GM23338 (cell line): Measurements from ENCODE around the gene STAT5B. TPM values are rescaled to one million over a fixed set of nuclear protein-coding genes. Genes with fewer than 3 reads are reported as not detected.

ENCODE experiments used
- ATAC-seq: fragments of 200-7000 bp; cut with Tn5 transposase; 3 replicates; pipeline ENCODE4 v1.9.1; 2020
- DNase-seq: peaks from one replicate; pipeline ENCODE4 v3.0.0-alpha.2; 2015; ENCODE audit warnings: low spot score
- H2AFZ ChIP-seq: fragments of 200-600 bp; sonication (generic); 2 replicates; pipeline ENCODE4 v1.8.0; 2016; ENCODE audit warnings: antibody characterized with exemption, mild to moderate bottlenecking, moderate library complexity
- H3F3A ChIP-seq: fragments of 200-600 bp; sonication (generic); replicated peaks from 2 replicates; pipeline ENCODE4 v1.8.0; 2017; ENCODE audit warnings: antibody characterized with exemption, mixed run types, low read depth
- H3K27ac ChIP-seq: fragments of 200-600 bp; sonication (generic); 2 replicates; pipeline ENCODE4 v1.6.1; 2016; ENCODE audit warnings: low read depth
- H3K27me3 ChIP-seq: fragments of 200-600 bp; sonication (generic); 2 replicates; pipeline ENCODE4 v1.8.0; 2016; ENCODE audit warnings: mild to moderate bottlenecking, mixed run types, moderate library complexity; ENCODE audit not compliant: insufficient read depth
- H3K36me3 ChIP-seq: fragments of 200-600 bp; sonication (generic); 2 replicates; pipeline ENCODE4 v1.8.0; 2016; ENCODE audit warnings: mild to moderate bottlenecking; ENCODE audit not compliant: insufficient read depth
- H3K4me1 ChIP-seq: fragments of 200-600 bp; sonication (generic); 2 replicates; pipeline ENCODE4 v1.8.0; 2016; ENCODE audit warnings: mild to moderate bottlenecking, moderate library complexity; ENCODE audit not compliant: insufficient read depth
- H3K4me2 ChIP-seq: fragments of 200-600 bp; sonication (generic); 2 replicates; pipeline ENCODE4 v1.7.1; 2017; ENCODE audit warnings: mixed run types
- H3K4me3 ChIP-seq: fragments of 200-600 bp; sonication (generic); 2 replicates; pipeline ENCODE4 v1.6.1; 2016; ENCODE audit warnings: mixed run types
- H3K79me2 ChIP-seq: fragments of 200-600 bp; sonication (generic); replicated peaks from 2 replicates; pipeline ENCODE4 v1.8.0; 2017; ENCODE audit warnings: mild to moderate bottlenecking; ENCODE audit not compliant: insufficient read depth
- H3K9me2 ChIP-seq: fragments of 200-600 bp; sonication (generic); 2 replicates; pipeline ENCODE4 v1.8.0; 2017; ENCODE audit not compliant: insufficient read depth
- H4K20me1 ChIP-seq: fragments of 200-600 bp; sonication (generic); replicated peaks from 2 replicates; pipeline ENCODE4 v1.8.0; 2017; ENCODE audit warnings: mild to moderate bottlenecking; ENCODE audit not compliant: insufficient read depth
- H3K27ac Mint-ChIP-seq: 2 replicates; pipeline ENCODE4 v1.8.0; 2020; ENCODE audit warnings: inconsistent platforms, mild to moderate bottlenecking, moderate library complexity, mixed read lengths
- H3K27me3 Mint-ChIP-seq: 3 replicates; pipeline ENCODE4 v1.8.0; 2022; ENCODE audit warnings: low read depth, mild to moderate bottlenecking, moderate library complexity, mixed read lengths, inconsistent platforms; ENCODE audit not compliant: insufficient read depth, poor library complexity
- H3K36me3 Mint-ChIP-seq: 3 replicates; pipeline ENCODE4 v1.8.0; 2021; ENCODE audit warnings: low read depth, mild to moderate bottlenecking, inconsistent platforms, moderate library complexity, mixed read lengths
- H3K4me1 Mint-ChIP-seq: 3 replicates; pipeline ENCODE4 v1.8.0; 2020; ENCODE audit warnings: mild to moderate bottlenecking, inconsistent platforms, mixed read lengths
- H3K4me3 Mint-ChIP-seq: 3 replicates; pipeline ENCODE4 v1.8.0; 2021; ENCODE audit warnings: moderate library complexity, mild to moderate bottlenecking, inconsistent platforms, mixed read lengths
- H3K9me3 Mint-ChIP-seq: 3 replicates; pipeline ENCODE4 v1.8.0; 2020; ENCODE audit warnings: moderate library complexity, mild to moderate bottlenecking, inconsistent platforms, mixed read lengths
- CREB1 ChIP-seq: fragments of 250-450 bp; sonication (Bioruptor Pico); IDR thresholded peaks from 2 replicates; pipeline ENCODE4 v1.5.0; 2020; ENCODE audit warnings: low read depth, mild to moderate bottlenecking, moderate library complexity
- CTCF ChIP-seq, 2 experiments: fragments of 200-600 bp in 1 of 2; sonication (generic) in 1 of 2; conservative IDR thresholded peaks; 2 replicates each; pipeline versions ENCODE4 v1.5.1 to v1.6.1; 2016 to 2017; ENCODE audit warnings: antibody characterized with exemption in 2 of 2, low read depth in 2 of 2, mild to moderate bottlenecking in 2 of 2, moderate library complexity in 1 of 2
- ETS1 ChIP-seq: IDR thresholded peaks from 2 replicates; pipeline ENCODE4 v1.6.1; 2016; ENCODE audit warnings: antibody characterized with exemption
- EZH2 ChIP-seq: fragments of 200-600 bp; sonication (generic); IDR thresholded peaks from one replicate; pipeline ENCODE4 v1.8.0; 2017; ENCODE audit warnings: antibody characterized with exemption, mild to moderate bottlenecking, low read depth; ENCODE audit not compliant: unreplicated experiment
- JUNB ChIP-seq: IDR thresholded peaks from one replicate; pipeline ENCODE4 v1.6.1; 2016; ENCODE audit warnings: antibody characterized with exemption; ENCODE audit not compliant: unreplicated experiment
- NANOG ChIP-seq: IDR thresholded peaks from 2 replicates; pipeline ENCODE4 v1.6.1; 2016; ENCODE audit warnings: antibody characterized with exemption, borderline replicate concordance
- POLR2AphosphoS5 ChIP-seq: IDR thresholded peaks from 2 replicates; pipeline ENCODE4 v1.6.1; 2016; ENCODE audit warnings: antibody characterized with exemption, low read depth
- REST ChIP-seq: IDR thresholded peaks from one replicate; pipeline ENCODE4 v1.6.1; 2018; ENCODE audit warnings: antibody characterized with exemption; ENCODE audit not compliant: unreplicated experiment
- STAT1 ChIP-seq: IDR thresholded peaks from one replicate; pipeline ENCODE4 v1.6.1; 2016; ENCODE audit warnings: antibody characterized with exemption; ENCODE audit not compliant: unreplicated experiment
- ZNF114 ChIP-seq: fragments of 250-450 bp; sonication (Bioruptor Pico); IDR thresholded peaks from 2 replicates; pipeline ENCODE4 v1.5.0; 2020; ENCODE audit warnings: mild to moderate bottlenecking, moderate library complexity
- polyA plus RNA-seq: library from polyadenylated mRNA; unstranded; fragments of >200 nt; fragmentation: Nextera tagmentation; extraction: Ambion mirVana; gene quantifications from 2 replicates; pipeline ENCODE4 v1.2.1, GENCODE V29; 2016
- total RNA-seq: library from RNA; depleted of rRNA; stranded (reverse); fragments of >200 nt; shearing (Covaris generic); gene quantifications from 2 replicates; pipeline ENCODE4 v1.2.3, GENCODE V29; 2014

STAT5B gene
- total and polyA plus RNA-seq, 2 experiments from 2014 or later = 13.9 to 60.5 TPM

- TF ChIP-seq JUNB (no peak), CREB1 (CRISPR knock-in tag) (no peak), REST (no peak), STAT1 (no peak), POLR2AphosphoS5 (no peak)
- Mint-ChIP-seq H3K27ac (no peak overlapping the region), H3K27me3 (peaks cover 3% of the 10 kb centered on the region), H3K36me3 (peaks cover 3% of the 10 kb centered on the region; the same call in 1 of the 3 replicates), H3K9me3 (no peaks in the 10 kb centered on the region; the same call in 2 of the 3 replicates), H3K4me3 (no peak overlapping the region), H3K4me1 (peaks cover 18% of the 10 kb centered on the region)
- no peak overlapping the region for H2AFZ ChIP-seq
- peaks cover 85% of the 10 kb centered on the region for H3K79me2 ChIP-seq
- H3K4me3 ChIP-seq = no peak overlapping the region
- no peaks in the 10 kb centered on the region for H3K27me3 ChIP-seq
- no peaks in the 10 kb centered on the region for H3K36me3 ChIP-seq
- H3K4me2 ChIP-seq = no peak overlapping the region
- no peak overlapping the region for H3K27ac ChIP-seq
- H4K20me1 ChIP-seq = peaks cover 9% of the 10 kb centered on the region; the same call in 1 of the 2 replicates
- no peaks in the 10 kb centered on the region for H3F3A ChIP-seq
- peaks cover 16% of the 10 kb centered on the region for H3K4me1 ChIP-seq
- no peaks in the 10 kb centered on the region for H3K9me2 ChIP-seq
- ATAC-seq (no peak), DNase-seq (no peak)
Observed at GRCh38 chr17:42266918-42267766, 9.0 kb downstream of the STAT5B start.

DNA sequence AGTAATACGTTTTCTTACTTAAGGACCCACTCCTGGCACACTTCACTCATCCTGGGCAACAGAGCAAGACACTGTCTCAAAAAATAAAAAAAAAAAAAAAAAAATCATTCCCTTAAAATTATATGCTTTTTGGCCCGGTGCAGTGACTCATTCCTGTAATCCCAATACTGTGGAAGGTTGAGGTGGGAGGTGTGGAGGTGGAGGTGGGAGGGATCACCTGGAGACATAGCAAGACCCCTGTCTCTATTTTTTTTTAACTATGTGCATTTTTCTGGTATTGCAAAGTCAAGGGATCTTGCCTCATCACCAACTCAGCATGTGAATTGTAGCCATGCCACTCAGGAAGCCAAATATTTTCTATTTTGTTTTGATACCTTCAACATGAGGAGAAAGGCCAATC is 9.7 kb downstream of the STAT5B start:
- H3K27ac ChIP-seq = no peak overlapping the region
- H3K27me3 Mint-ChIP-seq = peaks cover 3% of the 10 kb centered on the region
- no peak overlapping the region for H3K4me3 Mint-ChIP-seq
- H3K36me3 Mint-ChIP-seq = peaks cover 3% of the 10 kb centered on the region; the same call in 1 of the 3 replicates
- no peaks in the 10 kb centered on the region; the same call in 2 of the 3 replicates for H3K9me3 Mint-ChIP-seq
- peaks cover 11% of the 10 kb centered on the region for H3K4me1 Mint-ChIP-seq
- no peaks in the 10 kb centered on the region for H3F3A ChIP-seq
- peaks cover 78% of the 10 kb centered on the region for H3K79me2 ChIP-seq
- ATAC-seq (no peak), DNase-seq (no peak)
- H3K36me3 ChIP-seq = no peaks in the 10 kb centered on the region
- no peak overlapping the region for H3K4me2 ChIP-seq
- 0 out of 2 replicates have a peak overlapping the region, but pooled peaks have one; percentile 50 for H3K27ac Mint-ChIP-seq
- no peak overlapping the region for H2AFZ ChIP-seq
- peaks cover 9% of the 10 kb centered on the region for H3K4me1 ChIP-seq
- H3K9me2 ChIP-seq = no peaks in the 10 kb centered on the region
- H3K4me3 ChIP-seq = no peak overlapping the region
- H4K20me1 ChIP-seq = peaks cover 9% of the 10 kb centered on the region; the same call in 1 of the 2 replicates
- no peaks in the 10 kb centered on the region for H3K27me3 ChIP-seq
- TF ChIP-seq ETS1 (no peak), NANOG (no peak), CREB1 (CRISPR knock-in tag) (no peak), CTCF (conservative IDR thresholded peaks at IDR 0.05; ENCODE audit: low read depth in 2 of 2) (no peak), JUNB (no peak), POLR2AphosphoS5 (no peak), ZNF114 (no peak), EZH2 (no peak)
